HEK293T (cell line): ENCODE data around the gene IL19.
"Not testable (repeated sequence)": the region's sequence is repeated elsewhere in the genome, so short reads cannot be mapped to it uniquely, and the experiment has no call there.

Experiments
- CTCF ChIA-PET: fragments of 350-600 bp; formaldehyde crosslinking; extraction: SDS; loops from one replicate; lab custom pipeline; 2021; ENCODE audit warnings: antibody characterized with exemption, inconsistent platforms; lab: Yijun Ruan, JAX
- POLR2A ChIA-PET: fragments of 350-600 bp; formaldehyde crosslinking; extraction: SDS; loops from one replicate; lab custom pipeline; 2020; ENCODE audit warnings: antibody characterized with exemption, inconsistent platforms; lab: Yijun Ruan, JAX
- DNase-seq: peaks from one replicate; pipeline ENCODE4 v3.0.0; 2012; ENCODE audit warnings: mixed read lengths; ENCODE audit errors: extremely low spot score
- ARNT ChIP-seq: fragments of 450-650 bp; IDR thresholded peaks from 2 replicates; pipeline ENCODE4 v1.6.1; 2017; ENCODE audit warnings: mild to moderate bottlenecking
- BHLHE40 ChIP-seq: fragments of 450-650 bp; IDR thresholded peaks from 2 replicates; pipeline ENCODE4 v1.6.1; 2016; ENCODE audit warnings: mild to moderate bottlenecking, moderate library complexity, borderline replicate concordance
- CTBP1 ChIP-seq: fragments of 450-650 bp; IDR thresholded peaks from 2 replicates; pipeline ENCODE4 v1.6.1; 2016; ENCODE audit warnings: borderline replicate concordance
- ELF4 ChIP-seq: fragments of 450-650 bp; IDR thresholded peaks from 2 replicates; pipeline ENCODE4 v1.6.1; 2017; ENCODE audit warnings: antibody characterized with exemption
- FOXA1 ChIP-seq: fragments of 450-650 bp; IDR thresholded peaks from 2 replicates; pipeline ENCODE4 v1.6.1; 2016; ENCODE audit warnings: mild to moderate bottlenecking
- FOXK2 ChIP-seq: fragments of 450-650 bp; IDR thresholded peaks from 2 replicates; pipeline ENCODE4 v1.6.1; 2016; ENCODE audit warnings: mild to moderate bottlenecking
- FOXM1 ChIP-seq: fragments of 450-650 bp; IDR thresholded peaks from 2 replicates; pipeline ENCODE4 v1.6.1; 2017; ENCODE audit warnings: mild to moderate bottlenecking, borderline replicate concordance
- HDGF ChIP-seq: fragments of 450-650 bp; IDR thresholded peaks from 2 replicates; pipeline ENCODE4 v1.6.1; 2017; ENCODE audit warnings: antibody characterized with exemption, borderline replicate concordance
- L3MBTL2 ChIP-seq: fragments of 450-650 bp; conservative IDR thresholded peaks from 2 replicates; pipeline ENCODE4 v1.6.1; 2016; ENCODE audit warnings: mild to moderate bottlenecking
- LEF1 ChIP-seq: fragments of 450-650 bp; IDR thresholded peaks from 2 replicates; pipeline ENCODE4 v1.6.1; 2017; ENCODE audit warnings: mild to moderate bottlenecking, borderline replicate concordance
- NFRKB ChIP-seq: fragments of 450-650 bp; IDR thresholded peaks from 2 replicates; pipeline ENCODE4 v1.6.1; 2016; ENCODE audit warnings: mild to moderate bottlenecking, moderate library complexity
- PKNOX1 ChIP-seq: fragments of 450-650 bp; IDR thresholded peaks from 2 replicates; pipeline ENCODE4 v1.6.1; 2016
- SP1 ChIP-seq: fragments of 450-650 bp; IDR thresholded peaks from 2 replicates; pipeline ENCODE4 v1.6.1; 2017
- SUZ12 ChIP-seq: fragments of 450-650 bp; IDR thresholded peaks from 2 replicates; pipeline ENCODE4 v1.6.1; 2016; ENCODE audit warnings: mild to moderate bottlenecking
- TARDBP ChIP-seq: fragments of 450-650 bp; IDR thresholded peaks from 2 replicates; pipeline ENCODE4 v1.6.1; 2016
- ZNF384 ChIP-seq: fragments of 450-650 bp; IDR thresholded peaks from 2 replicates; pipeline ENCODE4 v1.6.1; 2016

IL19 gene

GRCh38 chr1:206847337-206847834, 76.8 kb downstream of the IL19 start:
- no peak for TF ChIP-seq SP1
- TF ChIP-seq HDGF, result no peak
- no peak for TF ChIP-seq ARNT
- no peak for TF ChIP-seq ELF4
- TF ChIP-seq BHLHE40, result no peak
- no peak for TF ChIP-seq L3MBTL2
- no peak for TF ChIP-seq CTBP1
- TF ChIP-seq NFRKB, result no peak
- no peak for TF ChIP-seq TARDBP
- TF ChIP-seq ZNF384, result no peak
- TF ChIP-seq FOXM1, result no peak
- no peak for TF ChIP-seq SUZ12
- DNase-seq, result no peak
- POLR2A ChIA-PET, result no interaction called here
- CTCF ChIA-PET, result no interaction called here

GRCh38 chr1:206847946-206848345, 77.4 kb downstream of the IL19 start:
- no peak for DNase-seq
- ChIA-PET POLR2A (no interaction called here), CTCF (no interaction called here)
- TF ChIP-seq SUZ12 (no peak), NFRKB (no peak), FOXM1 (no peak), FOXA1 (no peak), HDGF (no peak), ARNT (no peak), PKNOX1 (no peak), BHLHE40 (no peak), ZNF384 (no peak), L3MBTL2 (no peak), ELF4 (no peak), LEF1 (no peak), TARDBP (no peak), FOXK2 (no peak), SP1 (no peak), CTBP1 (no peak)

- DNase-seq, result no peak
- TF ChIP-seq NFRKB (no peak), HDGF (no peak), ZNF384 (no peak), L3MBTL2 (no peak), ELF4 (no peak), SP1 (no peak), LEF1 (no peak), TARDBP (no peak), PKNOX1 (no peak), CTBP1 (no peak), BHLHE40 (no peak), FOXA1 (no peak), ARNT (no peak), FOXM1 (no peak)
- POLR2A ChIA-PET, result no interaction called here
- CTCF ChIA-PET, result no interaction called here
Measured at GRCh38 chr1:206850401-206850800, 79.8 kb downstream of the IL19 start.

GRCh38 chr1:206851341-206852010, 80.9 kb downstream of the IL19 start:
- TF ChIP-seq HDGF (no peak), LEF1 (no peak), TARDBP (no peak), FOXK2 (no peak), CTBP1 (no peak), FOXM1 (no peak), ZNF384 (no peak), ELF4 (no peak), BHLHE40 (no peak), L3MBTL2 (no peak), PKNOX1 (no peak), NFRKB (no peak), SP1 (no peak), SUZ12 (no peak), FOXA1 (no peak), ARNT (no peak)
- POLR2A ChIA-PET, result no interaction called here
- CTCF ChIA-PET, result no interaction called here
- no peak for DNase-seq

GRCh38 chr1:206852662-206853061, 82.1 kb downstream of the IL19 start:
- DNase-seq, POLR2A ChIA-PET, CTCF ChIA-PET: not testable (repeated sequence)

- CTCF ChIA-PET, DNase-seq, POLR2A ChIA-PET: not testable (repeated sequence)
Measured at GRCh38 chr1:206853696-206854095, 83.1 kb downstream of the IL19 start.
